C4-2B (cell line): ENCODE data around the gene RBX1.

Source experiments
- CTCF ChIP-seq: fragments of 450-650 bp; conservative IDR thresholded peaks from 2 replicates; pipeline ENCODE4 v1.5.1; 2017; ENCODE audit warnings: mild to moderate bottlenecking
- ZFX ChIP-seq: fragments of 450-650 bp; IDR thresholded peaks from 2 replicates; pipeline ENCODE4 v1.6.1; 2017

- TF ChIP-seq CTCF = no peak
- TF ChIP-seq ZFX = no peak
Measured at GRCh38 chr22:40951795-40952605, 822 bp downstream of the RBX1 start.
